Measurements from ENCODE around the gene HCRTR1.

Gene HCRTR1

GRCh38 chr1:31667065-31667785 is 49.7 kb downstream of the HCRTR1 start:
- DNase-seq (ENCODE audit: low read depth) = no peak

GRCh38 chr1:31668303-31668883 is 50.9 kb downstream of the HCRTR1 start:
- no peak for DNase-seq (ENCODE audit: low read depth)

GRCh38 chr1:31669433-31669785 is 51.9 kb downstream of the HCRTR1 start:
- DNase-seq (ENCODE audit: low read depth) = no peak

GRCh38 chr1:31669786-31670592 is 52.5 kb downstream of the HCRTR1 start:
- DNase-seq (ENCODE audit: low read depth) = no peak

- no peak for DNase-seq (ENCODE audit: low read depth)
Measured at GRCh38 chr1:31670593-31670964, 53.1 kb downstream of the HCRTR1 start.

GRCh38 chr1:31671147-31671546 is 53.7 kb downstream of the HCRTR1 start:
- no peak for DNase-seq (ENCODE audit: low read depth)

GRCh38 chr1:31671561-31672201 is 54.2 kb downstream of the HCRTR1 start:
- DNase-seq (ENCODE audit: low read depth) = no peak

- DNase-seq (ENCODE audit: low read depth) = no peak
Measured at GRCh38 chr1:31672986-31673385, 55.5 kb downstream of the HCRTR1 start.

GRCh38 chr1:31673433-31673832 is 55.9 kb downstream of the HCRTR1 start:
- no peak for DNase-seq (ENCODE audit: low read depth)

GRCh38 chr1:31674626-31675025 is 57.1 kb downstream of the HCRTR1 start:
- no peak for DNase-seq (ENCODE audit: low read depth)

GRCh38 chr1:31675161-31675560 is 57.7 kb downstream of the HCRTR1 start:
- no peak for DNase-seq (ENCODE audit: low read depth)

GRCh38 chr1:31675756-31676155 is 58.3 kb downstream of the HCRTR1 start:
- DNase-seq (ENCODE audit: low read depth) = no peak
